DMS153 treated with DMSO at 0.1 percent for 48 hours (cell line): ENCODE results near the gene CDKN1A.

ENCODE experiments used
- DNase-seq: peaks from one replicate; lab custom pipeline; 2025; ENCODE audit not compliant: unreplicated experiment; lab: John Stamatoyannopoulos, UW

The CDKN1A gene

DNA sequence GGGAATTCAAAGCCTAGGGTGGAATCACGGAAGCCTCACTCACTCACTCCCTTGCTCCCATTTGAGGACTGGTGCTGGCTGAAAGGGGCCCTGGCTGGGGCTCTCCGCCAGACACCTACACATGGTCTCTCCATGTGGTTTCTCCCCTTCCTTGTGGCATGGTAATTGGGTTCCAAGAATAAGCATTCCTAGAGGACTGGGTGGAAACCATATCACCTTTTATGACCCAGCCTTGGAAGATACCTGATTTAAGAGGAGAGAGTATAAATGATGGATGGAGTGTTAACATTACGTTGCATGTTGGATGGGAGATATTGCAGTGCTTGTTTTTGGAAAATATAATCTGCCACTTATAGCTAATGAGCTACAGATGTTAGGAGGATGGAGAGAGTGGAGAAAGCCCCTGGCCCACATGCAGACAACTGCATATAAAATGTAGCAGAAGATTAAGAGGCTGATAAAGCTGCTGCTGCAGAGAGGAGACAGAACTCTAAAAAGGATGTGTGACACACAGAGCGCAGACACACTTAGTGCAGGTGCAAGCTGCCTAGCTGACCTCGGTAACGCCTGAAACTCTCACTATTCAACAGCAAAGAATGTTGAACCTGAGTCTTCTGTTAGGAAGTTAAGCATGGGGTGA lies 23.3 kb upstream of the CDKN1A start:
- no peak for DNase-seq

DNA sequence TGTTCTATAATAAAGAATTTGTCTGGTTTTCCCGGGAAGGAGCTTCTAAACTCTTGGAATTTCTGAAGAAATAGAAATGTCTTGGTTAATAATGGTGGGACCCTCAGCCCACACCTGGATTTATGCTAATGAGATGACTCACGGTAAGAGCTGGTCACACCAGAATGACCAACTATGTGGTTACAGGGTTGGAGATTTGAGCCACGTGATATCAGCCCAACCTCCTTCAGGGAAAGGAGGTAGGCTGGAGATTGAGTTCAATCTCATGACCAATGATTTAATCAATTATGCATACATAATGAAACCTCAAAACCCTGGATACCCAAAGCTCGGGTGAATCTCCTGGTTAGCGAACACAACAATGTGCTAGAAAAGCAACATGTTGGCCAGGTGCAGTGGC lies 22.1 kb upstream of the CDKN1A start:
- DNase-seq = no peak

- no peak for DNase-seq
Measured at GRCh38 chr6:36657271-36657670, 21.2 kb upstream of the CDKN1A start.

- DNase-seq = no peak
Measured at GRCh38 chr6:36657942-36658544, 20.5 kb upstream of the CDKN1A start.

- DNase-seq = no peak
Measured at GRCh38 chr6:36659271-36659670, 19.2 kb upstream of the CDKN1A start.

DNA sequence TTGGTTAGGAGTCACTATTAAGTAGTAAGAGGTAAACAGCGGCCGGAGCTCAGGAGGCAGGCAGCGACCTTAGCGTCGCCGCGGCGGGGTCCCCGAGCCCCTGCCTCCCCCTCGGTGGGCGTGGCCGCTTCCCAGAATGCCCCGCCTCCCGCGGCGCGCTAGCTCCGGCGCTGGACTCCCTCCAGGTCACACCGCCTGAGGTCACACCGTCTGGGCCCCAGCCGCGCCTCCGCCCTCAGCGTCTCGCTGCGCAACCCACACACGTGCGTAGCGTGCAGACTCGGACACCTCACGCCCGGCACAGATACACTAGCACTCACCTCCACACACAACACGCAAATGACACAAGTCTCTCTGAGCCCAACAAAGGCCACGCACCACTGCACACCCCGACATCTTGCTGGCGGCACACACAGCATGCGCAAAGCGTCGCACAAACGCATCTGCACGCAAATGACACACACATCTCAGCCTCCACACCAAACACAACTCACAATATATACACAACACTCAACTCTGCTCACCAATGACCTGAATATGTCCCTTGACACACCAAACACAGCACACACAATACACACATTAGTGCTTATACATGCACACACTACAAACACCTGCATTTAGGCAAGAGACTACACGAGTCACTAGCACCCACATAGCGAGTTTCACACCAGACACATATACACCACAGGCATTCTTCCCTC lies 17.6 kb upstream of the CDKN1A start:
- no peak for DNase-seq

DNA sequence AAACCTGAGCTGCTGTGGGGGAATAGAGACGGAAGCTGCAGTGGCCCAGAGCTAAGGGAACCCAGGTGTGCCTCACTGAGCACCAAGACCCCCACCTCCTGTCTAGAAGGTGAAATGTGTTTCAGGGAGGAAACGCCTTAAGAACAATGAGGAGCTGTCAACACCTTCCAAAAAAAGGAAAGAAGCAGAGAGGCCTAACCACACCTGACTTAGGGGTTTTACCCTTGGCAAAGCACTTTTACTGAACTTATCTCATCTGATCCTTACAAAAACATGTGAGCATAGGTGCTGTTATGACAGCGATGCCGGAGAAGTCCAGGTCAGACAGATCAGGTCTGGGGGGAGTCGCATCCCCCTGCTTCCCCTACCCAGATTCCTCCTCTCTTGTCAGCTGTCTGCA lies 16.1 kb upstream of the CDKN1A start:
- no peak for DNase-seq

DNA sequence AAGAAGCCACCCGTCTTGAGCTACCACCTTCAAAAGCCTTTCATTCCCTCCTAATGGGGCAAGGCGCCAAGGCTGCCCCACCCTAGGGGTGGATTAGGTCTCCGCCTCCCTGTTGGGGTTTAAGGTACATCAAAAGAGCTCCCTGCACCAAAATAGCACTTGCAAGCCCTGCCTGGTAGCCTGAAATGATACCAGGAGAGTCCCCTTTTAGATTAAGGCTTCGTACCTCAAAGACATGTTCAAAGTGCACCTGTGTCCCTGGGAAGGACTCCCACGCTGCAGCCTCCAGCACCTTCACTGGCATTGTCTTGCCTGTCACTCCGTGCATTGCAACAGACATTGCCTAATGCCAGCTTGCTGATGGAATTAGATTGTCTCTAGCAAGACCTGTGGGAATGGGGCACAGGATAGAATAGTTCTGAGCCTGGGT lies 15.7 kb upstream of the CDKN1A start:
- no peak for DNase-seq

- DNase-seq = no peak
Measured at GRCh38 chr6:36663504-36664446, 14.7 kb upstream of the CDKN1A start.

DNA sequence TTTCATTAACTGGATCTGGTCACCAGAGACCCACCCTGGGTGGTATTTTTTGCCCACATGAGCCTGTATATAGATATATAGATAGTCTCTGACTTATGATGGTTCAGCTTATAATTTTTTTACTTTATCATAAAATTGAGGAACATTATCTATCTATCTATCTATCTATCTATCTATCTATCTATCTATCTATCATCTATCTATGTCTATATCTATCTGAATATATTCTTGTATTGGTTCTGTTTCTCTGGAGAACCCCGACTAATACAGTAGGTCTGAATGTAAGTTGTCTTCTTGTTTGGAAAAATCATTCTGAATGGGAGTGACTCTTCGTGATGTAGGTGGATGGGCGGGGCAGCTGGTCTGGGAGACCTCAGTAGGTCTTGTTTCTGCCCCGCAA lies 13.3 kb upstream of the CDKN1A start:
- DNase-seq = no peak

DNA sequence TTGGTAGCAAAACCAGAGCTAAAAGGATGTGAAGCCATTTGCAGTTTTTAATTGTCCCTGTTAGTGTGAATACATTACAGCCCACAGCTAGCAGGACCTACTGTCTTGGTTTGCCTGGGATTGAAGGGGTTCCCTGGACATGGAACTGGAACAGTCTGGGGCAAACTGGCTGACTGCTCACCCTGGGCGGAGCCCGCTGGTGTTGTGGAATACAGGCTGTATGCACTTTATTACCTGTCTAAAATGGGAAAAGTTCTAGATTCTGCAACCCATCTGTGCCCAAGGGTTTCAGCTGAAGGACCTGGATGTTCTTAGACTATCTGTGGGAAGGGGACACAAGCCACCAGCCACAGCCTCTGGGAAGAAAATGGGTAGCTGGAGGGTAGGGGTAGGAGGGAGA lies 12.2 kb upstream of the CDKN1A start:
- no peak for DNase-seq

GRCh38 chr6:36666826-36667591 lies 11.5 kb upstream of the CDKN1A start:
- DNase-seq = peak; percentile 39

DNA sequence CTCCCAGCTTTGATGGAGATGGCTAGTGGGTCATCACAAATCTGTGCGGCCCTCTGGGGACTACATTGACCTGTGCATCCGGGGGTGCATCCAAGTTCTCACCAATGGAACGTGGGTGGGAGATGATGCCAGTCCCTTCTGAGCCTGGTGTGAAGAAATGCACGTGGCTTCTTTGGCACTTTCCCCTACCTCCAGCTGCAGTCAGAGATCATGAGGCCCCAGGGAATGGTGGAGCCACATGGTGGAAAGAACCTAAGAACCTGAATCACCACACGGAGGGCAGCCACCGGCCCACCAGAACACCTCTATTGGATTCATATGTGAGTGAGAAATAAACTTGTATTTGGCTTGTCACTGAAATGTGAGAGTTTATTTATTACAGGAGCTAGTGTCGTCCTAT lies 9.9 kb upstream of the CDKN1A start:
- no peak for DNase-seq

DNA sequence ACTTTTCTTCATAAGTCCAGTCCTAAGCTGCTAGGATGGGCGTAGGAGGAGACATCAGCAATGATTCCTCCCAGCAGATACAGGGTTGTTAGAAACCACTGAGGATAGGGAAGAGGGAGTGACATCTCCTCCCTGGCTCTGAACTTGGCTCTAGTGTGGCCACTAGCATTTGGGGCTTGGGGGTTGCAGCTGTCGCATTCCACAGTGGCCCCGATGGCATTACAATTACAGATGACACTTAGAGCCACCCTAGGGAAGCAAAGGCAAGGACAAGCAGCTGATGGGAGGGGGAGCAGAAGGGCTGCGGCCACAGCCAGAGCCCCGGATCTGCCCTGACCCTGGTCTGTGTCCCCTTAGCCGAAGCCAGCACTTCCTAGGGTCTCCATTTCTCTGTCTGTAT lies 9.5 kb upstream of the CDKN1A start:
- no peak for DNase-seq

DNA sequence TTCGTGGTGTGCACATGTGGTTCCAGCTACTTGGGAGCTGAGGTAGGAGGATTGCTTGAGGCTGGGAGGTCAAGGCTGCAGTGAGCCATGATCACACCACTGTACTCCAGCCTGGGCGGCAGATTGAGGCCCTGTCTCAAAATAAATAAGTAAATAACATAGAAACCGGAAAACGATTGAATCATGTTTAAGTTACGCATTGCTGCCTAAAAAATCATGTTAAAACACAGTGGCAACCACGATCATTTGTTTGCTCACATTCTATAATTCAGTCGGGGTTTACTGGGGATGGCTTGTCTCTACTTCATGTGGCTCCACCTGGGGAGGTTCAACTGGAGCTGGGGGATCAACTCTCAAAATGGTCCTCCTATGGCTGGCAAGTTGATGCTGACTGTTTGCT lies 8.2 kb upstream of the CDKN1A start:
- DNase-seq = no peak

DNA sequence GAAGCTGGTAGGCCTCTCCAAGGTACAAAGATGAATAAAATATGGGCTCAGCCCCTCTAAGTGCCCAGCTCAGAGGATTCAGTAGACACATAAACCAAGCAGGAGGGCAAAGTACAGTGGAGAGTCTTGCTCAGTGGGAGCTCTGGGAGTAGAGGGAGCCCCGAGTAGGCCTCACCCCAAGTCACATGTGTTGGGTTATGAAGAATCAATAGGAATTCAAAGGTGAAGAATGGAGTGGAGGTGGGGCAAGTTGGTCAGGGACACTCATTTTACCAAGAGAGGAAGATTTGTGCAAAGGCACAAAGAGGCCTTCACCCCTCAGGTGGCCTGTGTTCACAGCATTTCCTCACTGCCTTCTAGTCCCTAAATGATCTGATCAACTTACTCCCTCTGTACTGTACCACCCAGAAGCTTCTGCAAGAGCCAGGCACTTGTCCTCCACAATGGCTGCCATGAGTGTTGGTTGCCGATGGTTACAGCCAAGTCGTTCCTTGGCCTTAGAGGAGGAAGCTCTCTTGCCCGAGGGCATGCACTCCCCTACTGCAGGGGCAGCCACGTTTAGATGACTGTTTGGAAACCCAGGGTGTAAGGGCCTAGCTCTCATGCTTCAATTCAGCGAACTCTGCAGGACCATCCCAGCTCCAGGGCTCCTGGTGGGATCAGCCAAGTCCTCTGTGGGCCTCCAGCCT lies 6.7 kb upstream of the CDKN1A start:
- DNase-seq = no peak

DNA sequence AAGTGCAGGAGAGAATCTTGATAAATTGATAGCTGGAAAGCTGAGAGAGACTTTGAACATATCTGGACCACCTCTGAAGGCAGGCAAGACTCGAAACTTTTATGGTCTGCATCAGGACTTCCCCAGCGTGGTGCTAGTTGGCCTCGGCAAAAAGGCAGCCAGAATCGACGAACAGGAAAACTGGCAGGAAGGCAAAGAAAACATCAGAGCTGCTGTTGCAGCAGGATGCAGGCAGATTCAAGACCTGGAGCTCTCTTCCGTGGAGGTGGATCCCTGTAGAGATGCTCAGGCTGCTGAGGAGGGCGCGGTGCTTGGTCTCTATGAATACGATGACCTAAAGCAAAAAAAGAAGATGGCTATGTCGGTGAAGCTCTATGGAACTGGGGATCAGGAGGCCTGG lies 4.6 kb upstream of the CDKN1A start:
- no peak for DNase-seq

- DNase-seq = no peak
Measured at GRCh38 chr6:36674942-36675341, 3.6 kb upstream of the CDKN1A start.

- DNase-seq = no peak
Measured at GRCh38 chr6:36676141-36677058, 2.1 kb upstream of the CDKN1A start.
